Measurements from ENCODE around the gene ANO7. TPM values are rescaled to one million over a fixed set of nuclear protein-coding genes. Genes with fewer than 3 reads are reported as not detected.

The ANO7 gene
- total and polyA plus RNA-seq, 2 donors (not counting 1 experiment from before 2014, with no cell fraction given): 0.64 to 1.8 TPM

- H3K27ac Mint-ChIP-seq: no peak overlapping the region
Measured at GRCh38 chr2:241224018-241224850, 35.8 kb downstream of the ANO7 start.

More at GRCh38 chr2:241224018-241224850, 35.8 kb downstream of the ANO7 start:
- H3K27me3 ChIP-seq (replicated peaks in 1 of 4; ENCODE audit: control extremely low read depth in 1 of 4, control insufficient read depth in 3 of 4, insufficient read depth in 4 of 4, low read length in 3 of 4): peaks cover 0 to 2% (median 0%) of the 10 kb centered on the region in 4 experiments
- H3K79me2 ChIP-seq (ENCODE audit: control insufficient read depth, insufficient read depth, low read length): no peaks in the 10 kb centered on the region
- no peak overlapping the region for H2AFZ ChIP-seq (ENCODE audit: insufficient read depth, low read depth, low read length, poor library complexity, severe bottlenecking)
- Mint-ChIP-seq H3K4me3 (no peak overlapping the region), H3K27me3 (no peaks in the 10 kb centered on the region), H3K9me3 (ENCODE audit: insufficient read depth) (no peaks in the 10 kb centered on the region), H3K4me1 (peaks cover 2% of the 10 kb centered on the region)
- DNase-seq (no peak), ATAC-seq (ENCODE audit: low read depth) (no peak)
- TF ChIP-seq CTCF (IDR thresholded peaks at IDR 0.05): no peak
- no peak for TF ChIP-seq EZH2 (IDR thresholded peaks at IDR 0.05; ENCODE audit: borderline replicate concordance, insufficient read depth, low read depth, low read length, poor library complexity, severe bottlenecking)
- WGBS (ENCODE audit: insufficient coverage): 78% methylated on average over 26 of the region's 26 CpGs
- H3K9ac ChIP-seq (ENCODE audit: low read length): no peak overlapping the region
- ChIA-PET POLR2A (no interaction called here), CTCF (no interaction called here)
- intact Hi-C loops (cut with micrococcal nuclease): no loop called here
- H3K4me3 ChIP-seq (ENCODE audit: control extremely low read depth in 1 of 5, extremely low read depth in 1 of 5, insufficient read depth in 1 of 5, low read depth in 2 of 5, low read length in 4 of 5): no peak overlapping the region
- H3K4me2 ChIP-seq (replicated peaks; ENCODE audit: low read depth, low read length, poor library complexity, severe bottlenecking): no peak overlapping the region
- peaks cover 0 to 2% of the 10 kb centered on the region in 2 donors for H3K4me1 ChIP-seq (ENCODE audit: control insufficient read depth in 2 of 2, insufficient read depth in 2 of 2, low read length in 2 of 2)
- no peaks in the 10 kb centered on the region for H3K9me3 ChIP-seq (ENCODE audit: control extremely low read depth in 1 of 3, control insufficient read depth in 2 of 3, insufficient read depth in 1 of 3, low read length in 2 of 3)
- no peak overlapping the region for H3K27ac ChIP-seq (ENCODE audit: low read length in 2 of 2)
- H3K36me3 ChIP-seq (replicated peaks in 1 of 2; ENCODE audit: control extremely low read depth in 1 of 2, control insufficient read depth in 1 of 2, extremely low read depth in 1 of 2, insufficient read depth in 2 of 2, low read length in 1 of 2): peaks cover 2 to 12% of the 10 kb centered on the region in 2 experiments
- no peaks in the 10 kb centered on the region for H4K20me1 ChIP-seq (ENCODE audit: control insufficient read depth, insufficient read depth, low read length, poor library complexity, severe bottlenecking)

Measured in B cell (primary cell).